ENCODE data around the gene LPP.

LPP gene

GRCh38 chr3:188497021-188497420 is 343.1 kb downstream of the LPP start:
- DNase-seq, result no peak

GRCh38 chr3:188503647-188504046 is 349.7 kb downstream of the LPP start:
- no peak for DNase-seq

GRCh38 chr3:188505151-188505550 is 351.2 kb downstream of the LPP start:
- DNase-seq, result no peak

GRCh38 chr3:188505911-188506310 is 352.0 kb downstream of the LPP start:
- no peak for DNase-seq

GRCh38 chr3:188506446-188506845 is 352.5 kb downstream of the LPP start:
- DNase-seq, result no peak

GRCh38 chr3:188507244-188507720 is 353.3 kb downstream of the LPP start:
- DNase-seq, result no peak

GRCh38 chr3:188508454-188508853 is 354.5 kb downstream of the LPP start:
- DNase-seq, result no peak

- no peak for DNase-seq
These were observed 355.4 kb downstream of the LPP start for GRCh38 chr3:188509316-188509715.

- DNase-seq, result no peak
These were observed 356.4 kb downstream of the LPP start for GRCh38 chr3:188510366-188510765.

GRCh38 chr3:188513662-188514328 is 359.8 kb downstream of the LPP start:
- DNase-seq, result no peak

GRCh38 chr3:188516515-188516914 is 362.6 kb downstream of the LPP start:
- no peak for DNase-seq

GRCh38 chr3:188518416-188518815 is 364.5 kb downstream of the LPP start:
- no peak for DNase-seq

GRCh38 chr3:188518835-188519452 is 365.0 kb downstream of the LPP start:
- no peak for DNase-seq

- no peak for DNase-seq
These were observed 366.5 kb downstream of the LPP start for GRCh38 chr3:188520466-188520865.

GRCh38 chr3:188522115-188522514 is 368.2 kb downstream of the LPP start:
- DNase-seq, result no peak

- no peak for DNase-seq
These were observed 369.3 kb downstream of the LPP start for GRCh38 chr3:188523291-188523690.

GRCh38 chr3:188524052-188524451 is 370.1 kb downstream of the LPP start:
- DNase-seq, result no peak

GRCh38 chr3:188526057-188526456 is 372.1 kb downstream of the LPP start:
- DNase-seq, result no peak

GRCh38 chr3:188527389-188527788 is 373.4 kb downstream of the LPP start:
- DNase-seq, result no peak

- no peak for DNase-seq
These were observed 374.4 kb downstream of the LPP start for GRCh38 chr3:188528396-188528795.

- no peak for DNase-seq
These were observed 375.3 kb downstream of the LPP start for GRCh38 chr3:188529228-188529627.

- DNase-seq, result no peak
These were observed 376.3 kb downstream of the LPP start for GRCh38 chr3:188530226-188530625.

- no peak for DNase-seq
These were observed 377.3 kb downstream of the LPP start for GRCh38 chr3:188531210-188531609.

GRCh38 chr3:188533172-188533571 is 379.2 kb downstream of the LPP start:
- no peak for DNase-seq

Data from NCI-H1092 (cell line).